ENCODE measurements around the gene OR7A5.
"Not testable (repeated sequence)": the region's sequence is repeated elsewhere in the genome, so short reads cannot be mapped to it uniquely, and the experiment has no call there.

Gene OR7A5

DNA sequence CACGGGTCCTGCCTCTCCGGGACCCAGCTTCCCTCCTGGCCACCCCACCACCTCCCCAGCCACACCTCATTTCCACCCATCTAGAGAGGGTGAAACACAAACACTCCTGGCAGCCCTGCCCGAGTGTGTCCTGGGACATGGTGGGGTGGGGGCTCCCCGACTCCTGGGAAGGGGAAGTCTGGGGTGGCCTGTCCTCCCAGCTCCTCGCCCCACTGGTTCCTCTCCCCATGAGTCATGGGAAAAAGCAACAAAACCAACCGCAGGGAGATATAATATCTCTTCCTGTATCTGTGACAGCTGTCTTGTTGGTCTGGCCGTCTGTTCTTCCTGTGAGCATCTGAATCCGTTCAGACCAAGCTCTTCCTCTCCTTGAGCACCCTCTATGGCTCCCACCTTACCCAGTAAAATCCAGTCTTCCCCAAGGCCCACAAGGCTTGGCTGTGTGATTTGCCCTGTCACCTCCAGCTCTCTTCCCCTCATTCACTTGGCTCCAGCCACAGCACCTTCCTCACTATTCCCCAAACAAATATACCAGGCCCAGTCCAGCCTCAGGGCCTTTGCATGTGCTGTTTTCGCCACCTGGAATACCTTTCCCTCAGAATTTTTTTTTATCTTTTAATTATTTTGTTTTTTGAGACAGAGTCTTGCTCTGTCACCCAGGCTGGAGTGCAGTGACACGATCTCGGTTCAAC, 49.7 kb downstream of the OR7A5 start:
- peak; percentile 86 for DNase-seq (ENCODE audit: low read depth)

DNA sequence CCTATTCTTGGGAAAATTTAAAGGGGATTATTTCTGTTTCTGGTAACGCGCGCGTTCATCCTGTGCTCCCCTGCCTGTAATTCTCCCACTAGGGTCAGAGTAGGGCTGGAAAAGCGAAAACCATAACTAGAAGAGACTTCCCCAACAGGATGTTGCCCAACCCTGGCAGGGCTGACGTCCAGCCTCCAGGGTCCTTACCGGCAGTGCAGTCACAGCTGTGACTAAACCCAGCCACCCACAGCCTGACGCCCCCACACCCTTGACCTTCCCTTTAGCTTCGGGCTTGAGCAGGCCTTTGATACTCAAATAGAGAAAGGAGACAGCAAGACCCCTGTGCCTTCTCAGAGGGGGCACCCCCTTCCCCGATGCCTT, 50.3 kb downstream of the OR7A5 start:
- DNase-seq (ENCODE audit: low read depth): peak; percentile 85

DNA sequence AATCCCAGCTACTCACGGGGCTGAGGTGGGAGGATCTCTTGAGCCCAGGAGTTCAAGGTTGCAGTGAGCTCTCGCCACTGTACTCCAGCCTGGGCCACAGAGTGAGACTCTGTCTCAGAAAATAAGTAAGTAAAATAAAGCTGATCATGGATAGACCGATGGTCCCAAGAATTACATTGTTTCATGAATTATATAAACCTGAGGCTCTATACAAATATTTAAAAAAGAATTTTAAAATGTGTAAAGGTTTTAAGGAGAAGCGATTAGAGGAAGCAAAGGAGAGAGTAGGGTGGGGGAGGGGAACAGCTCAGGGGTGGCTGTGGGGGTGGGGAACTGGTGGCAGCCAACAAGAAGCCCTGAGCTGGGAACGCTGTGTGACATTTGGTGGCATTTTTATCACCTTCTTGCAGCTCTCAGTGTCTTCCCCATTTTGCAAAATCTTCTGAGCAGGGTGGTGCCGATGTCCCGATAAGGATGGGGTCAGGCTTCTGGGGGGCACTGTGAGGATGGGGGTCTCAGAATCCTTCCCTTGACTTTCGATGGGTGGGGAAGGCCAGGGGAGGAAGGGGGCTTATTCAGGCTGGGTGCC, 51.5 kb downstream of the OR7A5 start:
- not testable (repeated sequence) for DNase-seq (ENCODE audit: low read depth)

DNA sequence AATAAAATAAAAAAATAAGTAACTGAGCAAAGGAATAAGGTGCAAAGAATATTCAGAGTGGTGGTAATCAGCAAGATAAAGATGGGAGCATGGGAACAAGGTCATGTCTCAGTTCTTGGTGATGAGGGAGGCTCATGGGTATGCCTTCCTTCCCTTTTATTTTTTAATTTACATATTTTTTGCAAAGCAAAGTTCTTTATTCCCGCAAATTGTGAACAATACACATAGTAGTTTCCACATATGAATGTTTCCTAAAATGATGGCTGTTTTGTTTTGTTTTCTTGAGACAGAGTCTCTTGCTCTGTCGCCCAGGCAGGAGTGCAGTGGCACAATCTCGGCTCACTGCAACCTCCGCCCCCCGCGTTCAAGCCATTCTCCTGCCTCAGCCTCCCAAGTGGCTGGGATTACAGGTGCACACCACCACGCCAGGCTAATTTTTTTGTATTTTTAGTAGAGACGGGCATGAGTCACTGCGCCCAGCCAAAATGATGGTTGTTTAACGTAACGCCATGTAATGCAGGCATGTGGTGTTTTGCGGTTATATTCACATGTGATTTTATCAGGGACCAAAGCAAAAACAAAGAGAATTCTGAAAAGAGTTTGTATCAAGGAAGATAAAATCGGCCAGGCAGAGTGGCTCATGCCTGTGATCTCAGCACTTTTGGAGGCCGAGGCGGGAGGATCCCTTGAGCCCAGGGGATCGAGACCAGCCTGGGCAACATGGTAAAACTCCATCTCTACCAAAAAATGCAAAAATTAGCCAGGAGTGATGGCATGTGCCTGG, 52.2 kb downstream of the OR7A5 start:
- no peak for DNase-seq (ENCODE audit: low read depth)

DNA sequence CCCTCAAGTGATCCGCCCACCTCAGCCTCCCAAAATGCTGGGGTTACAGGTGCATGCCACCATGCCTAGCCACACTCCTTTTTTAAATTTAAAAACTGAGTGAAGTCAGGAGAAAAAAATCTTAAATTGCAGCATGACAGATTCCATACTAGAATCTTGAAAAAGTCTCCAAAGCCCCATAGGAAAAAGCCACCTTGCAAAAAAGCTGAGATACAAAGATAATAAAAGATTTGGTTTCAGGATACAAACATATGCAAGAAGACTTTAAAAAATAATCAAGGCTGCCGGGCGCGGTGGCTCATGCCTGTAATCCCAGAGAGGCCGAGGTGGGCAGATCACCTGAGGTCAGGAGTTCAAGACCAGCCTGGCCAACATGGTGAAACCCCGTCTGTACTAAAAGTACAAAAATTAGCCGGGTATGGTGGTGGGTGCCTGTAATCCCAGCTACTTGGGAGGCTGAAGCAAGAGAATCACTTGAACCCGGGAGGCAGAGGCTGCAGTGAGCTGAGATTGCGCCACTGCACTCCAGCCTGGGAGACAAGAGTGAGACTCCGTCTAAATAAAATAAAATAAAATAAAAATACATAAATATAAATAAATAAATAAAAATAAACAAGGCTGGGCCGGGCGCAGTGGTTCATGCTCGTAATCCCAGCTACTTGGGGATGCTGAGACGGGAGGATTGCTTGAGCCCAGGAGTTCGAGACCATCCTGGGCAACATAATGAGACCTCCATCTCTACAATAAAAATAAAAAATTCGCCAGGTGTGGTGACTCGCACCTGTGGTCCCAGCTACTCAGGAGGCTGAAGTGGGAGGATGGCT, 53.1 kb downstream of the OR7A5 start:
- not testable (repeated sequence) for DNase-seq (ENCODE audit: low read depth)

DNA sequence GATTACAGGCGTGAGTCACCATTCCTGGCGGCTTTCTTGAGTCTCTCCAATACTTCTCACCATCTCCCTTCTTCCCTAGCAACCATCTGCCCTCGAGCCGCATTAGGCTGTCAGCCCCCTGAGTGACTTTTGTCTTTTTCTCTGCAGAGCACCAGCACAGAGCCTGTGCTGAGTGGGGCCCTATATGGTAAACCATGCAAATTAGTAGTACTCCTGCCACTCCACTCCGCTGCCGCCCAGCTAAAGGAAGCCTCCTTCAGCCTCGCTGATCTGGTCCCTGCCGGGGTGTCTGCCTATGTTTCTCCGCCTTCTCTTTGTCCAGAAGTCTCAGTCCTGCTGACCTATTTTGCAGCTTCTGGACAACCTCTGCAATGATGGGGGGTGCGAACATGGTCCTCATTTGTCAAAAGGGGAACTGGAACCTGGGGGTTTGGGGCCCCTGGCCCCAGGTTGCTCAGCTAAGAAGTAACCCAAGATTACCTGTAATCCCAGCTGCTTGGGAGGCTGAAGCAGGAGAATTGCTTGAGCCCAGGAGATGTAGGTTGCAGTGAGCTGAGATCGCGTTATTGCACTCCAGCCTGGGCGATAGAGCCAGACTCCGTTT, 54.3 kb downstream of the OR7A5 start:
- not testable (repeated sequence) for DNase-seq (ENCODE audit: low read depth)

DNA sequence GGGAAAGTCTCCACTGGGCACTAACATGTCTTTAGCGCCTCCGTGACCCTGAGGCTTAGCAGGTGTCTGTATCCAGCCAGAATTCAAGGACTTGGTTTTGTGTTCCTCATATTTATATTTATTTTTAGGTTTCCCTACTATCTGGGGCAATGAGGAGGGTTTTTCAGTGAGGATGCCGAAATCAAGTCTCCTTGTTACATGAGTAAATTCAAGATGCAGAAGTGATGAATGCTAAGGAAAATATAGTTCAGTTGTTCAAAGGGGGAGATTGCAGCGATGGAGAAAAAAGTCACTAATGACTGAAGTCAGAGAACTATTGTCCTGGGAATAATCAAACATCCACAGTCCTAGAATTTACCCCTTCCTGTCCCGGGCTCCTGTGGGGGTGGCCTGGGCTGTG, 55.8 kb downstream of the OR7A5 start:
- DNase-seq (ENCODE audit: low read depth): no peak

DNA sequence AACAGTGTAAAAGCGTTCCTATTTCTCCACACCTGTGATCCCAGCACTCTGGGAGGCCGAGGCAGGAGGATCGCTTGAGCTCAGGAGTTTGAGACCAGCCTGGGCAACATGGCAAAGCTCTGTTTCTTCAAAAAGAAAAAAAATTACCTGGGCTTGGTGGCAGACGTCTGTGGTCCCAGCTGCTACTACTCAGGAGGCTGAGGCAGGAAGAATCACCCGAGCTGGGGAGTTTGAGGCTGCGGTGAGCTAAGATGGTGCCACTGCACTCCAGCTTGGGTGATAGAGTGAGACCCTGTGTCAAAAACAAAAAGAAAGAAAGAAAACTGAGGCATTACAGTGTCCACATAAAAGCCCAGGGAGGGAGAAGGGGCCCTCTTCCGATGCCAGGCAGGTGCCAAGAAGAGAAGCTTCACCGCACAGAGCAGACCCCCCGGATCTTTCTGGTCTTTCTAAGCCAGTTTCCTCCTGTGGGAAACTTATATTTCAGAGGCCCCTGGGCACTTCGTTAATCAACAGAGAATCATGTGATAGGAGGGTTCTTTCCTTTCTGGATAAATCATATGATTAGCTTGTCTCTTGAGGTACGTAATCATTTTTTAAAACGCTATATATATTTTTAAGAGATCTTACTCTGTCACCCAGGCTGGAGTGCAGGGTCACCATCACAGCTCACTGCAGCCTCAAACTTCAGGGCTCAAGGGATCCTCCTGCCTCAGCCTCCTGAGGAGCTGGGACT, 56.7 kb downstream of the OR7A5 start, which contains the start of gene ADGRE2:
Gene ADGRE2, minus strand, starts transcription at position 451 of the 736 bp plus-strand sequence. CDS start 1,804 bp downstream, outside the sequence.
- not testable (repeated sequence) for DNase-seq (ENCODE audit: low read depth)

DNA sequence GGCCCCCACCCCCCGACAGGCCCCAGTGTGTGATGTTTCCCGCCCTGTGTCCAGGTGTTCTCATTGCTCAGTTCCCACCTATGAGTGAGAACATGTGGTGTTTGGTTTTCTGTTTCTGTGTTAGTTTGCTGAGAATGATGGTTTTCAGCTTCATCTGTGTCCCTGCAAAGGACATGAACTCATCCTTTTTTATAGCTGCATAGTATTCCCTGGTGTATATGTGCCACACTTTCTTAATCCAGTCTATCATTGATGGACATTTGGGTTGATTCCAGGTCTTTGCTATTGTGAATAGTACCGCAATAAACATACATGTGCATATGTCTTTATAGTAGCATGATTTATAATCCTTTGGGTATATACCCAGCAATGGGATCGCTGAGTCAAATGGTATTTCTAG, 57.3 kb downstream of the OR7A5 start:
- DNase-seq (ENCODE audit: low read depth): not testable (repeated sequence)

Data from iris pigment epithelial cell (primary cell).